Stimulated activated CD8-positive, alpha-beta memory T cell treated with anti-CD3 and anti-CD28 coated beads, Interleukin-2, amount 100 ng/mL, for 1 hour (primary cell): ENCODE data around the gene RNF113B.

Experiments
- DNase-seq, 2 donors: peaks; one replicate each; pipeline ENCODE4 v3.0.0-alpha.2; 2020; ENCODE audit warnings: low read depth in 2 of 2

RNF113B gene

DNA sequence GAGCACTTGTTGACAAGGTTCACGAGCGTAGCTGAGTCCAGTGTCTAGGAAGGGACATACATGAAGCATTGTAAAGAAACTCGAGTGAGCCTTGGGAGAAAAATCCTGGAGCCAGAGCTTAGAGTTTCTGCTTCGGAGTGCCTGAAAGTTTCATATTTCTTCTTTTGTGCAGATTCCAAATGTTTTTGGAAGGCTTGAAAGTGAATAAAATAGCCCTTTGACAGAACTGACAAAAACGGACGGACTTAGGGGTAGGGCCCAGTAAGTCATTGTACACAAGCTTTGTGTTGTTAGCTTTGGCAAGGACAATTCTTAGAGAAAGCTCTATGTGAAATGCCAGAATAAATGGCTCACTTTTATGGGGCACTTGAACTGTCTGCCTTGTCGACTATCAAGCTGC is 2.8 kb downstream of the RNF113B start:
- no peak for DNase-seq

- no peak for DNase-seq
These were observed 3.5 kb downstream of the RNF113B start for GRCh38 chr13:98173431-98174152.

- DNase-seq, result no peak
These were observed 4.3 kb downstream of the RNF113B start for GRCh38 chr13:98172590-98173422.

GRCh38 chr13:98171900-98172589 is 5.0 kb downstream of the RNF113B start:
- DNase-seq, result no peak

- DNase-seq, result no peak
These were observed 7.7 kb downstream of the RNF113B start for GRCh38 chr13:98169331-98169730.

DNA sequence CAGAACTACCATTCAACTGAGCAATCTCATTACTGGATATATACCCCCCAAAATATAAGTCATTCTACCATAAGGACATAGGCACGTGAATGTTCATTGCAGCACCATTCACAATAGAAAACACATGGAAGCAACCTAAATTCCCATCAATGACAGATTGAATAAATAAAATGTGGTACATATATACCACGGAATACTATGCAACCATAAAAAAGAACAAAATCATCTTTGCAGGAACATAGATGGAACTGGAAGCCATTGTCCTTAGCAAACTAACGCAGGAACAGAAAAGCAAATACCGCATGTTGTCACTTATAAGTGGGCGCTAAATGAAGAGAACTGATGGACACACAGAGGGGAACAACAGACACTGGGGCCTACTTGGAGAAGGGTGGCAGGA is 14.1 kb downstream of the RNF113B start:
- no peak for DNase-seq

- no peak for DNase-seq
These were observed 18.7 kb downstream of the RNF113B start for GRCh38 chr13:98158172-98158899.

GRCh38 chr13:98157609-98158008 is 19.5 kb downstream of the RNF113B start:
- DNase-seq, result no peak

DNA sequence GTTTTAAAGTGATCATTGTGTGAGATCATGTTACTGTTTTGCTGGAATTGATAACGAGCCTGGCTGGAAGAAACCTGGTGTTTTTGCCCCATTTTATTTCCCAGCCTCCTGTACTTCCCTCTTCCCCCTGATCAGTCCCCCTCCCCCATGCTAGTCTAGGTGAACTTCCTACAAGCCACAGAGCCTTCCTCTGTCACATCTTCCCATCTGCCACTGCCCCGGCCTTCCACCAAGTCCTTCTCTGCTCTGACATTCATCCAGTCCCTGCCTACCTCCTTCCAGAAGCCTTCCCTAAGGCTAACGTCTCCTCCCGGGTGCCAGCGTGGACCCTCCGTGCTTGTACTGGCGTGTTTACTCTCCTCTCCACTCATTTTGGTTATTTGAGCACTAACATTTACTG is 19.9 kb downstream of the RNF113B start:
- no peak for DNase-seq

GRCh38 chr13:98156259-98156658 is 20.8 kb downstream of the RNF113B start:
- no peak for DNase-seq

DNA sequence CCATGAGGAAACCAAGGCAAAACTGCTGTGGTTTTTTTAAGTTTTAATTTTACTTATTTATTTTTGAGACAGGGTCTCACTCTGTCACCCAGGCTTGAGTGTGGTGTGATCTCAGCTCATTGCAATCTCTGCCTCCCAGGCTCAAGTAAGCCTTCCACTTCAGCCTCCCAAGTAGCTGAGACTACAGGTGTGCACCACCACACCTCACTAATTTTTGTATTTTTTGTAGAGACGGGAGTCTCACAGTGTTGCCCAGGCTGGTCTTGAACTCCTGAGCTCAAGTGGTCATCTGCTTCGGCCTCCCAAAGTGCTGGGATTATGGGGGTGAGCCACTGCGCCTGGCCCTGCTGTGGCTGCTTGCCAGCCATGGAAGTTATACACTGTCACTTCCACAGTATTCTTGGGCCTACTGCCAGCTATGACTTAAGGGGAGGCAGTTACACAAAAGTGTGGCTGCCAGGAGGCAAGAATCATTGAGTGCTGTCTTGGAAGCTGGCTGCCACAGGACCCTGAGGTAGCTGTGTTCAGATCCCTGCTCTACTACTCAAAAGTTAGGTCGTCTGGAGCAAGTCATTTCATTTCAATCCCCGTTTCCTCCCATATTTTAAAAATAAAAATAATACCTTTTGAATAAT is 21.5 kb downstream of the RNF113B start:
- DNase-seq, result no peak

- DNase-seq, result no peak
These were observed 26.1 kb downstream of the RNF113B start for GRCh38 chr13:98150832-98151479.

- DNase-seq, result no peak
These were observed 29.5 kb downstream of the RNF113B start for GRCh38 chr13:98147521-98147920.

DNA sequence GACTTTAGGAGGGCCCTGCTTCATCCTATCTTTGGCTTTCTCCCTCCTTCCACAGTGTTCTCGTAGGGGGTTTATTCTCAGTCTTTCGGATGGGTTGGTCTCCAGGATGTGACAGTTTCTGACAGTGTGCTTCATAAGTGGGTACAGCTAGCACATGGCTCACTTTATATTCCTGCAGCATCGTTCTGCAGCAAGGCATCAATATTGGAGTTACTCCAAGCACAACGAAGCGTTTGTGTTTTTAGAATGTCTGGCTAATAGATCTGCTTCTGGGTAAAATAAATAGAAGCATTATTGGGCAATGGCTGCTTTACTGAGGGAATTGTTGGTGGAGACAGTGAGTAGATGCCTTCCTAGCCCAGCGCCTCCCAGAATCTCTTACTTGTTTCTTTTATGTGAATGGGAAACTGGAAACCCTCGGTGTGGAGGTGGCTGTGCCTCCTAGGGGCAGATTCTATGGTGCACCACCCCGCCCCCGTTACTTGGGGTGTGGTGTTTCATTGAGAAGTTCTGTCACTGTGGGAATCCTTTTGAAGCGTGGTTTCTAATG is 32.2 kb downstream of the RNF113B start:
- DNase-seq, result no peak

- no peak for DNase-seq
These were observed 32.9 kb downstream of the RNF113B start for GRCh38 chr13:98144027-98144741.

DNA sequence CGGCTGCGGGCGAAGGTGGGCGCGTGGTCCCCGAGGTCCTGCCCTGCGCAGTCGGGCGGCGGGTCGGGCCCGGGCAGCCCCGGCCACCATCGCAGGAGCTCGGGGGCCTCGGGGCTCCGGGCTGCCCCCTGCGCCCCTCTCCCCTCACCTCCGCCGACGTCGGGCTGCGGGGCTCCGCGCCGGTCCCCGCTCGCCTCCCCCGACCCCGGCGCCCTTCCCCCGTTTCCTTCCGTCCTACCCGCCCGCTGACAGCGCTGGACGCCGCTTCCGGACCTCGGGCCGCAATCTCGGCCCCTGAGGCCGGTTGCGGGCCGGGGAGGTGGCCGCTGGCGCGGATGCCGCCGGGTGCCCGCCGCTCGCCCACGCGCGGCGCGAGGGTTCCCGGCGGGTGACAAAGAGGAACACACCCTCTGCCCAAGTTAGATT is 33.5 kb downstream of the RNF113B start:
- DNase-seq, result no peak

GRCh38 chr13:98143157-98143553 is 33.9 kb downstream of the RNF113B start:
- DNase-seq, result no peak

- no peak for DNase-seq
These were observed 34.5 kb downstream of the RNF113B start, which contains the start of gene FARP1 for GRCh38 chr13:98142380-98143156. Gene FARP1 (plus strand): TSS chr13:98143094. CDS start chr13:98213243, 70,149 bp downstream.
